ENCODE results near the gene IL16.

The IL16 gene

GRCh38 chr15:81182756-81183438 is 13.8 kb upstream of the IL16 start:
- FAIRE-seq (no peak), DNase-seq (ENCODE audit: insufficient read length, low spot score) (no peak)
- TF ChIP-seq TAF1 (IDR thresholded peaks at IDR 0.05; ENCODE audit: low read depth, low read length) (no peak), PAX5 (IDR thresholded peaks at IDR 0.05; ENCODE audit: insufficient read depth, low read length, severe bottlenecking) (no peak), POLR2A (IDR thresholded peaks at IDR 0.05; ENCODE audit: low read depth, low read length) (no peak), POU2F2 (IDR thresholded peaks at IDR 0.05; ENCODE audit: low read depth, low read length) (no peak), POLR2AphosphoS5 (IDR thresholded peaks at IDR 0.05; ENCODE audit: low read depth, low read length) (no peak), SPI1 (IDR thresholded peaks at IDR 0.05; ENCODE audit: low read depth, low read length) (no peak)

GRCh38 chr15:81183439-81183775 is 13.3 kb upstream of the IL16 start:
- no peak for FAIRE-seq
- no peak for DNase-seq (ENCODE audit: insufficient read length, low spot score)
- TF ChIP-seq SPI1 (IDR thresholded peaks at IDR 0.05; ENCODE audit: low read depth, low read length) = no peak
- no peak for TF ChIP-seq POLR2A (IDR thresholded peaks at IDR 0.05; ENCODE audit: low read depth, low read length)
- TF ChIP-seq PAX5 (IDR thresholded peaks at IDR 0.05; ENCODE audit: insufficient read depth, low read length, severe bottlenecking) = no peak
- no peak for TF ChIP-seq POU2F2 (IDR thresholded peaks at IDR 0.05; ENCODE audit: low read depth, low read length)
- no peak for TF ChIP-seq TAF1 (IDR thresholded peaks at IDR 0.05; ENCODE audit: low read depth, low read length)
- no peak for TF ChIP-seq POLR2AphosphoS5 (IDR thresholded peaks at IDR 0.05; ENCODE audit: low read depth, low read length)

DNA sequence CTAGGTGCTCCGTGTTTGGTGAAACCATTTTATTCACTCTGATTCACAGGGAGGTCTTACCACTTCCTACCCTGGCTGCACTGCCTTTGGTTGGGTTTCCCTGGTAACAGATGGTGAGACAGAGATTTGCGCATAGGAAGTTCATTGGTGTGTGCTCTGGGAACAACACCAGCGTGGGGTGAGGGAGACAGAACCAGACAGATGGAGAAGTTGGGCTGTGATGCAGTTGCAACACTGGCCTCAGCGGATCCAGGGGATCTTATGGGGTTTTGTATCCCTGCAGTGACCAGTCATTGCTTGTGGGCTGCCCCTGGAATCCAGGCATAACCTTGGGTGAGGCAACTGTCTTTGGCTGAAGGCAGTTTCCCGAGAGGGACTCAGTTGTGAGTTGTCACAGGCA is 12.5 kb upstream of the IL16 start:
- DNase-seq (ENCODE audit: insufficient read length, low spot score) = no peak
- FAIRE-seq = no peak
- TF ChIP-seq SPI1 (IDR thresholded peaks at IDR 0.05; ENCODE audit: low read depth, low read length) (no peak), PAX5 (IDR thresholded peaks at IDR 0.05; ENCODE audit: insufficient read depth, low read length, severe bottlenecking) (no peak)

- DNase-seq (ENCODE audit: insufficient read length, low spot score) = no peak
- no peak for TF ChIP-seq PAX5 (IDR thresholded peaks at IDR 0.05; ENCODE audit: insufficient read depth, low read length, severe bottlenecking)
- TF ChIP-seq POU2F2 (IDR thresholded peaks at IDR 0.05; ENCODE audit: low read depth, low read length) = no peak
- TF ChIP-seq SPI1 (IDR thresholded peaks at IDR 0.05; ENCODE audit: low read depth, low read length) = no peak
- no peak for TF ChIP-seq TAF1 (IDR thresholded peaks at IDR 0.05; ENCODE audit: low read depth, low read length)
- no peak for TF ChIP-seq POLR2A (IDR thresholded peaks at IDR 0.05; ENCODE audit: low read depth, low read length)
- TF ChIP-seq POLR2AphosphoS5 (IDR thresholded peaks at IDR 0.05; ENCODE audit: low read depth, low read length) = no peak
- no peak for FAIRE-seq
Measured at GRCh38 chr15:81185631-81186295, 10.9 kb upstream of the IL16 start.

DNA sequence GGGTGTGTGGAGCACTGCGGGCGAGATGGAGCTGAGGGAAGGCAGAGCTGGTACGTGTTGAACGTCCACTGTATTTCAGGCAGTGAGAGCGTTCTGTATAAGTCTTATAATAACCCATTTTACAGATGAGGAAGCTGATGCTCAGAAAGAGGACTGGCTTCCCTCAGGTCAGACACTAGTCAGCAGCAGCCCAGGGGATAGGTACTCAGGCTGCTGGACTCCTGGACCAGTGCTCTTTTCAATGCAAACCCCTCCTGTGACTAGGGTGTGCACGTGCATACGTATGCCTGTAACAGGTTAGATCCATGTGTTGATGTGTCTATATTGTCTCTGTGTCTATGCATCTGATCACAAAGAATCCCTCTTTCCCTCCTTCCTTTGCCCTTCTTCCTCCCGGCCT is 8.3 kb upstream of the IL16 start:
- no peak for DNase-seq (ENCODE audit: insufficient read length, low spot score)
- no peak for FAIRE-seq
- TF ChIP-seq POLR2A (IDR thresholded peaks at IDR 0.05; ENCODE audit: low read depth, low read length) (no peak), POU2F2 (IDR thresholded peaks at IDR 0.05; ENCODE audit: low read depth, low read length) (no peak), POLR2AphosphoS5 (IDR thresholded peaks at IDR 0.05; ENCODE audit: low read depth, low read length) (no peak), SPI1 (IDR thresholded peaks at IDR 0.05; ENCODE audit: low read depth, low read length) (no peak), PAX5 (IDR thresholded peaks at IDR 0.05; ENCODE audit: insufficient read depth, low read length, severe bottlenecking) (no peak), TAF1 (IDR thresholded peaks at IDR 0.05; ENCODE audit: low read depth, low read length) (no peak)

DNA sequence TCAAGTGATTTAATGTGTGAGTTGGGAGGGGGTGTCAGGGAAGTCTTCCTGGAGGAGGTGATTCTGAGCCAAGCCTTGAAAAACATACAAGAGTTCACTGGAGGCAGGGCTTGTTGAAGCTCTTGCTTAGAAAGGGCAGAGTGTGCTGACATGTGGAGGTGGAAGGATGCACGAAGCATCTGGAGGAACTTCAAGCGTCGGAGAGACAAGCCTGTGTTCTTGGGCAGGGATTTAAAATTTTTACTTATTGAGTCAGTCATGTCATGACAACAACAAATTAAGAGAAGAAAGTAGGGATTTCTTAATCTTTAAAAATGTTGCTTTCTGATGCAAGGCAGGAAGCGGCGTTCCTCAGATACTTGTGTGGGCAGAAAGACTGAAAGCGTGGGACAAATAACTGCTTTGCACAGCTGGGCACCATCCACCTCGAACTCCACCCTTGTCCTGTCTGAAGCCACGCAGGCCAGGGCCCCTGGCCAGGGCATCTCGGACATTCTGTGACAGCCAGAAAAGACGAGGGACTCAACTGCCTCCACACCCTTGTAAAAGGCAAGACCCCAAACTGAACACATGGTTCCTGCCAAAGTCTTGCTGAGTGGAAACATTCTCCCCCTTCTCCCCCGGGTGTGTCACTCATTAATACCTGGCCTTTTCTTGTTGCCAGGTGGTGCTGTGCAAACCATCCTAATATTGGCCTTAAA is 6.9 kb upstream of the IL16 start:
- DNase-seq (ENCODE audit: insufficient read length, low spot score) = no peak
- TF ChIP-seq POU2F2 (IDR thresholded peaks at IDR 0.05; ENCODE audit: low read depth, low read length) (no peak), SPI1 (IDR thresholded peaks at IDR 0.05; ENCODE audit: low read depth, low read length) (no peak)
- FAIRE-seq = no peak

- TF ChIP-seq POLR2AphosphoS5 (IDR thresholded peaks at IDR 0.05; ENCODE audit: low read depth, low read length) (no peak), PAX5 (IDR thresholded peaks at IDR 0.05; ENCODE audit: insufficient read depth, low read length, severe bottlenecking) (no peak)
- no peak for FAIRE-seq
Measured at GRCh38 chr15:81190922-81191507, 5.7 kb upstream of the IL16 start.

DNA sequence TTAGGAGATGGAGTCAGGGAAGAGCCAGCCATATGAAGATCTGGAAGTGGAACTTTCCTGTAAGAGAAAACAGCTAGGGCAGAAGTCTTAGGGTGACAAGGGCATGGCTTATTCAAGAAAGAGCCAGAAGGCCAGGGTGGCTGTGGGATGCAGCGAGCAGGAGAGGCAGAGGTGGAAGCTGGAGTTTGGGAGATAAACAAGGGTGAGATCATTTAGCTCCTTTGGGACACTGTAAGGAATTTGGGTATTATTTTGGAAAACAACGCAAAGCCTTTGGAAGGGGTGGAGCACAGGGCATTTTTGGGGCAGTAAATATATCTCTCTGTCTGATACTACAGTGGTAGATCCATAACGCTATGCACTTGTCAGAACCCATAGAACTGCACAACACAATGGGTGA is 5.0 kb upstream of the IL16 start:
- FAIRE-seq = no peak
- DNase-seq (ENCODE audit: insufficient read length, low spot score) = no peak
- no peak for TF ChIP-seq TAF1 (IDR thresholded peaks at IDR 0.05; ENCODE audit: low read depth, low read length)
- TF ChIP-seq SPI1 (IDR thresholded peaks at IDR 0.05; ENCODE audit: low read depth, low read length) = no peak
- TF ChIP-seq POLR2AphosphoS5 (IDR thresholded peaks at IDR 0.05; ENCODE audit: low read depth, low read length) = no peak
- TF ChIP-seq POU2F2 (IDR thresholded peaks at IDR 0.05; ENCODE audit: low read depth, low read length) = no peak
- no peak for TF ChIP-seq PAX5 (IDR thresholded peaks at IDR 0.05; ENCODE audit: insufficient read depth, low read length, severe bottlenecking)
- no peak for TF ChIP-seq POLR2A (IDR thresholded peaks at IDR 0.05; ENCODE audit: low read depth, low read length)

More at GRCh38 chr15:81190922-81191507, 5.7 kb upstream of the IL16 start:
- DNase-seq (ENCODE audit: insufficient read length, low spot score) = no peak

DNA sequence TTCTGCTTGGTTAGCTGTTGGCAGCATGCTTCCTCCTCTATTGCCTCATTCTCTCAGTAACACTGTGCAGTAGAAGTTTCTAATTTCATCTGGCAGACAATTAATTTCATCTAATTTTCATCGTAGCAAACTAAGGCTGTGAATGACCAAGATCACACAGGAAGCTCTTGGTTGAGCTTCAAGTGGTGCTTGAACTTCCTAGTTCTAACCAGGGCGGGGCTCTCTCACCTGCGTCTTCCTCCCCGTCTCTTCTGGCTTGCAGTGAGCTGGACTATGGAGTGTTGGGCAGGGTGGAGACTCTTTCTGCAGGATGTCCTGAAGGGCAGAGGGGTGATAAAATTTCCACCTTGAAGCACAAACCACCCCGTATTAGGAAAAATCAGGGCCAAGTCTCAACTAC is 2.0 kb upstream of the IL16 start:
- TF ChIP-seq PAX5 (IDR thresholded peaks at IDR 0.05; ENCODE audit: insufficient read depth, low read length, severe bottlenecking) (no peak), SPI1 (IDR thresholded peaks at IDR 0.05; ENCODE audit: low read depth, low read length) (no peak), POLR2A (IDR thresholded peaks at IDR 0.05; ENCODE audit: low read depth, low read length) (no peak), POLR2AphosphoS5 (IDR thresholded peaks at IDR 0.05; ENCODE audit: low read depth, low read length) (no peak), POU2F2 (IDR thresholded peaks at IDR 0.05; ENCODE audit: low read depth, low read length) (no peak)
- DNase-seq (ENCODE audit: insufficient read length, low spot score) = no peak
- FAIRE-seq = no peak
